Measurements from ENCODE around the gene CTRL.
A peak's percentile ranks its signal among the peaks of the same experiment; 100 is the strongest.

The CTRL gene

DNA sequence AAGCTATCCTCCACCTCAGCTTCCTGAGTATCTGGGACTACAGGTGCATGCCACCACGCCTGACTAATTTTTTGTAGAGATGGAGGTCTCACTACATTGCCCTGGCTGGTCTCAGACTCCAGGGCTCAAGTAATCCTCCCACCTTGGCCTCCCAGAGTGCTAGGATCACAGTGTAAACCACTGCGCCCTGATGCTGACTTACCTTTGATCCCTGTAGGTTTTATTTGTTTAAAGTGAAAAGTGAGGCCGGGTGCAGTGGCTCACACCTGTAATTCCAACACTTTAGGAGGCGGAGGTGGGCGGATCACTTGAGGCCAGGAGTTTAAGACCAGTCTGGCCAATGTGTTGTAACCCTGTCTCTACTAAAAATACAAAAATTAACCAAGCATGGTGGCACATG, 29.9 kb downstream of the CTRL start:
- H3K27ac ChIP-seq: no peak overlapping the region
- TF ChIP-seq CTCF (conservative IDR thresholded peaks at IDR 0.05): no peak

- no peak overlapping the region for H3K27ac ChIP-seq
- TF ChIP-seq CTCF (conservative IDR thresholded peaks at IDR 0.05): no peak
Observed at GRCh38 chr16:67897231-67897630, 34.4 kb downstream of the CTRL start.

DNA sequence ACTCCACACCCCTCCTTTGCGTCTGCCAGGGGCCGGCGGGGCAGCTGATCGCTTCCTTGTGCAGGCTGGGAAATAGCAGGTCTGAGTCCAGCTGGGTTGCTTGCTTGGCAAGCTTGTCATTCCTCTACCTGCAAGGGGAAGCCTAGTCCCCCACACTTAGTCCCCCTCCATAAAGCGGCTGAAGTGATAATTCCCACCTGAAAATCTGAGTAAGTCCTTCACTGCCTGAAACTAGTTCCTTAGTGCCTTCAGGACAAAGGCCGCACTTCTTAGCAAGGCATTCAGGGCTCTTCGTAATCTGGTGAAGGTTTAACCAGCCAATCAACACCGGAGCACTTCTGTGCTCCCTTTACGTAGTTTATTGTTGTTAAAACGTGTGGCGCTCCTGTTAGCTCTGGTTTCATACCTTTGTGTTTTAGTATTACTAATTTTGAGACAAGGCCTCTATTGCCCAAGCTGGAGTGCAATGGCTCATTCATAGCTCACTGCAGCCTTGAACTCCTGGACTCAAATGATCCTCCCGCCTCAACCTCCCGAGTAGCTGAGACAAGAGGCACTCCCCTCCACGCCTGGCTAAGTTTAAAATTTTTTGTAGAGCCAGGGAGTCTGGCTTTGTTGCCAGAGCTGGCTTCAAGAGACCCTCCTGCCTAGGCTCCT, 37.8 kb downstream of the CTRL start:
- H3K27ac ChIP-seq: peak overlapping the region; percentile 81
- TF ChIP-seq CTCF (conservative IDR thresholded peaks at IDR 0.05): no peak

DNA sequence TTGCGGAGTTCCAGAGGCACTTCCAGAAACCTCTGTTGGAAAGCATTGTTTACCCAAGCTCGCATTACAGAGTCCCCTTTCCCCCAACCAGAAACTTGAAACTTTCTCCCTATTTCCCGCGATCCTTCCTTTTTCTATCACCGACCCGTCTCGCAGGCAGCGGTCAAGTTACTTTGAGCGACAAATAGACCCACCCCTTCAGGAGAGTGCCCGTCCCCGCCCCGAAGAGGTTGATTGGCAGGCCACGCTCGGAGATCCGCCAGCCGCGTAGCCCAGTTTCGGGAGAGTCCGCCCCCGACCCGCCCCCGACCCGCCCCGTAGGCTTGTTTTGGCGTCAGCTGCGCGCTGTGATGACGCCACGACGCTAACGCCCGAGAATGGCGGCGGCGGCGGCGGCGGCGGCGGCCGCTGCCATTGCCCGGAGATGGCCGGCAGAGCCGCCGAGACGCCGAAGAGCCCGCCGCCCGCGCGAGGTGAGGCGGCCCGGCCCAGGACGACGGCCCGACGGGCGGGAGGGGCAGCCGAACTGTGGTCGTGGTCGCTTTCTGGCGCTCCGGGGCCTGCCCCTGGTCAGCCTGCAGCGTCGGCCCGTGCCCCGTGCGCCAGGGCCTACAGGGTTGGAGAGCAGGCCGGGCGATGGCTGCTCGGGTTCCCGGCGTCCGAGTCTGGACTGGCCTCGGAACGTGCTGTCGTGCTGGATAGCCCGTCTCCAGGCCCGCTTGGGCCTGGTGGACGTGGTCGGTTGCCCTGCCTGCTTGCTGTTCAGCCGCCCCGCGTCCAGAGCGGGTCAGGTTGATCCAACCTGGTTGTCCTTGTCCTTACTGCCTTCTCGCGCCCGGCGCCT, 38.5 kb downstream of the CTRL start, which contains the start of gene PSKH1:
Gene PSKH1 (plus strand): TSS at position 356 of the 844 bp plus-strand sequence. CDS start 15,496 bp downstream, outside the sequence.
- no peak for TF ChIP-seq CTCF (conservative IDR thresholded peaks at IDR 0.05)
- peak within 1 kb of the TSS; percentile 81 for H3K27ac ChIP-seq

GRCh38 chr16:67892375-67892774, 39.3 kb downstream of the CTRL start:
- H3K27ac ChIP-seq: peak overlapping the region; percentile 81

GRCh38 chr16:67888331-67888730, 43.3 kb downstream of the CTRL start:
- no peak for TF ChIP-seq CTCF (conservative IDR thresholded peaks at IDR 0.05)
- no peak overlapping the region for H3K27ac ChIP-seq

More at GRCh38 chr16:67892375-67892774, 39.3 kb downstream of the CTRL start:
- TF ChIP-seq CTCF (conservative IDR thresholded peaks at IDR 0.05): no peak

DNA sequence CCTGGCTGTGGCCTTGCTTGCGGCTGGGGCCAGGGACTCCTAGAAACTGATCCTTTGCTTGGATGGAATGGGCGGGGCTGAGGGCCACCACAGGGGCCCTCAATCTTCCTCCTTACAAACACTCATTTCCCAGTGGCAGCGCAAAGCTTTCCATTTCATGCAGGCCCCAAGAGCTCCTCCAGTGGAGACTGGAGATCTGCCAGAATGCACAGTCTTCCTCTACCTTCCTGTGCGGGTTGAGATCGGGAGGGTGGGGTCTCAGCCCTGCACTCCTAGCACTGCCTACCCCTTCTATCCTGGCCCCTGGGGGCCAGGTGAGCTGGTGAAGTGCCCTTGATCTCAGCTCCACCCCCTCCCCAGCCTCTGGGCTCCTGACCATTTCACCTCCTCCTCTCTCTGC, 45.3 kb downstream of the CTRL start:
- H3K27ac ChIP-seq: no peak overlapping the region
- TF ChIP-seq CTCF (conservative IDR thresholded peaks at IDR 0.05): no peak
